Spinal cord (tissue), 10 donors: Measurements from ENCODE around the gene CIITA. TPM values are rescaled to one million over a fixed set of nuclear protein-coding genes. Genes with fewer than 3 reads are reported as not detected.

ENCODE experiments used
- DNase-seq, 6 donors: peaks; one replicate each; pipeline versions ENCODE4 v3.0.0 to v3.0.0-alpha.2; 2013 to 2015; ENCODE audit warnings: low spot score in 6 of 6, low read depth in 4 of 6
- H3K27ac ChIP-seq: one replicate; pipeline ENCODE4 v1.5.1; 2013; ENCODE audit warnings: low read depth, low read length, control low read depth
- H3K27me3 ChIP-seq: one replicate; pipeline ENCODE4 v1.6.1; 2013; ENCODE audit warnings: low read length; ENCODE audit not compliant: control insufficient read depth, insufficient read depth
- H3K36me3 ChIP-seq: one replicate; pipeline ENCODE4 v1.6.1; 2013; ENCODE audit warnings: low read length; ENCODE audit not compliant: control insufficient read depth, insufficient read depth
- H3K4me1 ChIP-seq: one replicate; pipeline ENCODE4 v1.6.1; 2013; ENCODE audit warnings: low read length; ENCODE audit not compliant: control insufficient read depth, insufficient read depth
- H3K4me3 ChIP-seq: one replicate; pipeline ENCODE4 v1.5.1; 2013; ENCODE audit warnings: low read depth, low read length, control low read depth
- H3K9me3 ChIP-seq: one replicate; pipeline ENCODE4 v1.6.1; 2013; ENCODE audit warnings: low read length; ENCODE audit not compliant: control insufficient read depth, insufficient read depth
- WGBS: methylation state at CpG from one replicate; pipeline ENCODE4 v1.1.5; 2013; ENCODE audit warnings: missing lambda C conversion rate; ENCODE audit not compliant: insufficient coverage; 5-methylcytosine and 5-hydroxymethylcytosine counted together
- polyA plus RNA-seq, 2 donors: library from polyadenylated mRNA; unstranded; fragments of 120-200 nt; gene quantifications; one replicate each; pipeline ENCODE4 v1.2.1, GENCODE V29; 2013; ENCODE audit not compliant: insufficient read length in 2 of 2
- total RNA-seq, 2 donors: library from RNA; depleted of rRNA in 1 of 2; stranded (reverse); fragments of 120-200 nt in 1 of 2; fragments of >200 nt in 1 of 2; gene quantifications; one replicate each; pipeline versions ENCODE4 v1.2.3 to v1.2.4, GENCODE V29; 2013 to 2014
- donor health status: healthy.

CIITA gene
- total and polyA plus RNA-seq, 4 donors = 1.2 to 4.2 (median 1.7) TPM

- H3K4me3 ChIP-seq = no peak overlapping the region
- DNase-seq = no peak
These were observed 8.9 kb upstream of the CIITA start for GRCh38 chr16:10868104-10868595.

GRCh38 chr16:10868596-10869469, 8.2 kb upstream of the CIITA start:
- 74% methylated on average over 5 of the region's 13 CpGs for WGBS
- H3K36me3 ChIP-seq = no peaks in the 10 kb centered on the region
- H3K4me1 ChIP-seq = peaks cover 12% of the 10 kb centered on the region
- H3K4me3 ChIP-seq = no peak overlapping the region
- H3K27me3 ChIP-seq = no peaks in the 10 kb centered on the region
- H3K27ac ChIP-seq = no peak overlapping the region
- no peaks in the 10 kb centered on the region for H3K9me3 ChIP-seq
- DNase-seq = no peak

More at GRCh38 chr16:10868104-10868595, 8.9 kb upstream of the CIITA start:
- Histone ChIP-seq H3K4me1 (peaks cover 12% of the 10 kb centered on the region), H3K9me3 (no peaks in the 10 kb centered on the region), H3K27ac (no peak overlapping the region), H3K36me3 (no peaks in the 10 kb centered on the region), H3K27me3 (no peaks in the 10 kb centered on the region)
- 95% methylated on average over 5 of the region's 6 CpGs for WGBS

GRCh38 chr16:10870137-10870776, 6.7 kb upstream of the CIITA start:
- H3K27ac ChIP-seq = no peak overlapping the region

GRCh38 chr16:10870808-10871156, 6.2 kb upstream of the CIITA start:
- no peak for DNase-seq
- Histone ChIP-seq H3K4me1 (peaks cover 11% of the 10 kb centered on the region), H3K9me3 (no peaks in the 10 kb centered on the region), H3K27me3 (peaks cover 3% of the 10 kb centered on the region), H3K27ac (no peak overlapping the region), H3K4me3 (no peak overlapping the region), H3K36me3 (no peaks in the 10 kb centered on the region)
- WGBS = 57% methylated on average over 1 of the region's 5 CpGs

More at GRCh38 chr16:10870137-10870776, 6.7 kb upstream of the CIITA start:
- Histone ChIP-seq H3K27me3 (peaks cover under 1% of the 10 kb centered on the region), H3K4me3 (no peak overlapping the region), H3K4me1 (peaks cover 12% of the 10 kb centered on the region), H3K36me3 (no peaks in the 10 kb centered on the region), H3K9me3 (no peaks in the 10 kb centered on the region)
- 100% methylated on average over 1 of the region's 5 CpGs for WGBS
- no peak for DNase-seq

GRCh38 chr16:10871157-10871991, 5.6 kb upstream of the CIITA start:
- no peaks in the 10 kb centered on the region for H3K36me3 ChIP-seq

GRCh38 chr16:10876315-10876714, 687 bp upstream of the CIITA start:
- Histone ChIP-seq H3K9me3 (no peaks in the 10 kb centered on the region), H3K4me1 (peaks cover 15% of the 10 kb centered on the region), H3K27ac (no peak overlapping the region), H3K36me3 (no peaks in the 10 kb centered on the region), H3K27me3 (peaks cover 44% of the 10 kb centered on the region), H3K4me3 (no peak overlapping the region)
- no peak for DNase-seq
- WGBS = no CpG with 5 or more reads among the region's 2 CpGs

More at GRCh38 chr16:10871157-10871991, 5.6 kb upstream of the CIITA start:
- H3K27me3 ChIP-seq = peaks cover 5% of the 10 kb centered on the region
- no peak overlapping the region for H3K4me3 ChIP-seq
- 56% methylated on average over 7 of the region's 10 CpGs for WGBS
- H3K4me1 ChIP-seq = peaks cover 5% of the 10 kb centered on the region
- DNase-seq = no peak
- H3K9me3 ChIP-seq = no peaks in the 10 kb centered on the region
- H3K27ac ChIP-seq = no peak overlapping the region

- H3K9me3 ChIP-seq = no peaks in the 10 kb centered on the region
- 57% methylated on average over 3 of the region's 8 CpGs for WGBS
- DNase-seq = no peak
- no peaks in the 10 kb centered on the region for H3K36me3 ChIP-seq
- peaks cover 15% of the 10 kb centered on the region for H3K4me1 ChIP-seq
- no peak overlapping the region for H3K4me3 ChIP-seq
- H3K27ac ChIP-seq = no peak overlapping the region
- peaks cover 46% of the 10 kb centered on the region for H3K27me3 ChIP-seq
These were observed 507 bp downstream of the CIITA start for GRCh38 chr16:10877472-10877946.

- Histone ChIP-seq H3K36me3 (no peaks in the 10 kb centered on the region), H3K27me3 (peaks cover 46% of the 10 kb centered on the region), H3K27ac (no peak overlapping the region), H3K9me3 (no peaks in the 10 kb centered on the region), H3K4me1 (peaks cover 15% of the 10 kb centered on the region), H3K4me3 (no peak overlapping the region)
- WGBS = 58% methylated on average over 4 of the region's 4 CpGs
- DNase-seq = no peak
These were observed 1.3 kb downstream of the CIITA start for GRCh38 chr16:10878328-10878643.
